ENCODE measurements around the gene SYNPO2L. TPM values are rescaled to one million over a fixed set of nuclear protein-coding genes. Genes with fewer than 3 reads are reported as not detected.
"Not testable (repeated sequence)": the region's sequence is repeated elsewhere in the genome, so short reads cannot be mapped to it uniquely, and the experiment has no call there.

The SYNPO2L gene
- total RNA-seq, 1 donor from 2014 or later, result 28.0 TPM

GRCh38 chr10:73648975-73649829 is 6.6 kb downstream of the SYNPO2L start:
- DNase-seq, result no peak

GRCh38 chr10:73647875-73648651 is 7.8 kb downstream of the SYNPO2L start:
- no peak for DNase-seq

- peak; percentile 89 for DNase-seq
Observed at GRCh38 chr10:73647211-73647874, 8.5 kb downstream of the SYNPO2L start.

- DNase-seq, result no peak
Observed at GRCh38 chr10:73646598-73647041, 9.2 kb downstream of the SYNPO2L start.

GRCh38 chr10:73645251-73645650 is 10.6 kb downstream of the SYNPO2L start:
- no peak for DNase-seq

- DNase-seq, result no peak
Observed at GRCh38 chr10:73644767-73645166, 11.1 kb downstream of the SYNPO2L start.

- DNase-seq, result peak; percentile 88
Observed at GRCh38 chr10:73644015-73644743, 11.7 kb downstream of the SYNPO2L start.

GRCh38 chr10:73643362-73643761 is 12.5 kb downstream of the SYNPO2L start:
- no peak for DNase-seq

GRCh38 chr10:73641328-73642060 is 14.3 kb downstream of the SYNPO2L start, which contains the start of gene MYOZ1:
MYOZ1 (minus strand) TSS chr10:73641474; CDS start chr10:73640017, 1,457 bp downstream.
- DNase-seq, result peak; percentile 68

- no peak for DNase-seq
Observed at GRCh38 chr10:73639286-73639685, 16.5 kb downstream of the SYNPO2L start.

GRCh38 chr10:73635781-73636180 is 20.0 kb downstream of the SYNPO2L start:
- peak; percentile 73 for DNase-seq

- DNase-seq, result peak; percentile 84
Observed at GRCh38 chr10:73634421-73634820, 21.4 kb downstream of the SYNPO2L start.

GRCh38 chr10:73629165-73629564 is 26.7 kb downstream of the SYNPO2L start:
- no peak for DNase-seq

GRCh38 chr10:73628405-73628804 is 27.4 kb downstream of the SYNPO2L start:
- peak; percentile 30 for DNase-seq

GRCh38 chr10:73627300-73627699 is 28.5 kb downstream of the SYNPO2L start:
- DNase-seq, result no peak

GRCh38 chr10:73625884-73626752 is 29.7 kb downstream of the SYNPO2L start:
- peak; percentile 99 for DNase-seq

GRCh38 chr10:73625004-73625883 is 30.6 kb downstream of the SYNPO2L start:
- peak; percentile 64 for DNase-seq

- no peak for DNase-seq
Observed at GRCh38 chr10:73623056-73623455, 32.8 kb downstream of the SYNPO2L start.

- not testable (repeated sequence) for DNase-seq
Observed at GRCh38 chr10:73620974-73621373, 34.9 kb downstream of the SYNPO2L start.
